DND-41 (cell line): ENCODE results near the gene NDUFA13.
A peak's percentile ranks its signal among the peaks of the same experiment; 100 is the strongest.

Experiments used
- ATAC-seq: fragments of 200-7000 bp; cut with Tn5 transposase; 3 replicates; pipeline ENCODE4 v1.9.1; 2021; ENCODE audit warnings: low read depth; ENCODE audit not compliant: insufficient read depth
- DNase-seq: peaks from one replicate; pipeline ENCODE4 v3.0.0-alpha.2; 2020
- H2AFZ ChIP-seq: 2 replicates; pipeline ENCODE4 v1.6.0; 2012; ENCODE audit warnings: low read depth, low read length
- H3K27ac ChIP-seq: 2 replicates; pipeline ENCODE4 v1.5.1; 2012; ENCODE audit warnings: low read length, inconsistent platforms
- H3K27me3 ChIP-seq: fragments of 200-600 bp; sonication (generic); 2 replicates; pipeline ENCODE4 v1.6.0; 2012; ENCODE audit warnings: low read length, mild to moderate bottlenecking, inconsistent platforms; ENCODE audit not compliant: insufficient read depth, poor library complexity
- H3K36me3 ChIP-seq: 2 replicates; pipeline ENCODE4 v1.5.1; 2012; ENCODE audit warnings: low read length, inconsistent platforms; ENCODE audit not compliant: insufficient read depth
- H3K4me1 ChIP-seq: 2 replicates; pipeline ENCODE4 v1.5.1; 2012; ENCODE audit warnings: mild to moderate bottlenecking, low read length; ENCODE audit not compliant: insufficient read depth
- H3K4me2 ChIP-seq: 2 replicates; pipeline ENCODE4 v1.6.0; 2012; ENCODE audit warnings: mild to moderate bottlenecking, moderate library complexity, low read length, inconsistent platforms; ENCODE audit not compliant: insufficient read depth
- H3K4me3 ChIP-seq, 2 experiments: fragments of 200-600 bp in 1 of 2; shearing (Covaris generic) in 1 of 2; 2 replicates each; pipeline ENCODE4 v1.5.1; 2012 to 2016; ENCODE audit warnings: inconsistent platforms in 2 of 2, low read length in 2 of 2, mild to moderate bottlenecking in 2 of 2, low read depth in 1 of 2, moderate library complexity in 1 of 2
- H3K79me2 ChIP-seq: 2 replicates; pipeline ENCODE4 v1.6.0; 2012; ENCODE audit warnings: low read length, inconsistent platforms; ENCODE audit not compliant: insufficient read depth
- H3K9ac ChIP-seq: 2 replicates; pipeline ENCODE4 v1.6.0; 2012; ENCODE audit warnings: low read depth, mild to moderate bottlenecking, inconsistent platforms, low read length, moderate library complexity
- H3K9me3 ChIP-seq: 2 replicates; pipeline ENCODE4 v1.5.1; 2012; ENCODE audit warnings: low read length, moderate library complexity, mild to moderate bottlenecking, inconsistent platforms; ENCODE audit not compliant: insufficient read depth, severe bottlenecking
- H4K20me1 ChIP-seq: 2 replicates; pipeline ENCODE4 v1.6.0; 2012; ENCODE audit warnings: low read length; ENCODE audit not compliant: insufficient read depth
- CTCF ChIP-seq: IDR thresholded peaks from 2 replicates; pipeline ENCODE4 v1.5.1; 2012; ENCODE audit warnings: borderline replicate concordance, low read length, moderate library complexity, mild to moderate bottlenecking; ENCODE audit not compliant: poor library complexity, severe bottlenecking; ENCODE audit errors: extremely low read depth
- EZH2 ChIP-seq: IDR thresholded peaks from 3 replicates; pipeline ENCODE4 v1.6.1; 2012; ENCODE audit warnings: borderline replicate concordance, low read depth, mild to moderate bottlenecking, moderate library complexity, low read length, inconsistent platforms; ENCODE audit not compliant: severe bottlenecking

The NDUFA13 gene

DNA sequence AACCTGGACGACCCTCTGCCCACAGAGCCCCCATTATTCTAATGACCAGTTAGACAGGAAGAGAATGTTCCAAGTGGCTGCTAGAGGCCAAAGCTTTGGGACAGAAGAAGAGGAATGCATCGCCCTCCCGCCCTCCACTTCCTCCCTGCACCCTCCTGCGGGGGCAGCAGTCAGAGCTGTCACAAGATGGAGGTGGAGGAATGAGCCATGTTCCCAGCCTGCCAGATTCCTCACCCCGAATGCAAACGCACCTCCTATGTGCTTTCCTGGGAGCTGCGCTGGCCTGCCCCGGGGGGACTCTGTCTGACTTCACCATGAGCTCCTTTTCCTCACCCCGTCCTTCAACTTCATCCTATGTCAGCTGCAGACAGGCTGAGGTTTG is 14.4 kb downstream of the NDUFA13 start:
- Histone ChIP-seq H3K79me2 (peaks cover 5% of the 10 kb centered on the region), H3K4me3 (no peak overlapping the region), H3K4me2 (no peak overlapping the region), H3K4me1 (peaks cover 8% of the 10 kb centered on the region), H3K27ac (no peak overlapping the region; the same call in 1 of the 2 replicates), H3K9ac (no peak overlapping the region), H3K36me3 (peaks cover 45% of the 10 kb centered on the region), H2AFZ (no peak overlapping the region), H4K20me1 (peaks cover 35% of the 10 kb centered on the region), H3K9me3 (no peaks in the 10 kb centered on the region), H3K27me3 (no peaks in the 10 kb centered on the region)
- TF ChIP-seq EZH2 (no peak), CTCF (peak; percentile 40)
- DNase-seq (no peak), ATAC-seq (no peak)

DNA sequence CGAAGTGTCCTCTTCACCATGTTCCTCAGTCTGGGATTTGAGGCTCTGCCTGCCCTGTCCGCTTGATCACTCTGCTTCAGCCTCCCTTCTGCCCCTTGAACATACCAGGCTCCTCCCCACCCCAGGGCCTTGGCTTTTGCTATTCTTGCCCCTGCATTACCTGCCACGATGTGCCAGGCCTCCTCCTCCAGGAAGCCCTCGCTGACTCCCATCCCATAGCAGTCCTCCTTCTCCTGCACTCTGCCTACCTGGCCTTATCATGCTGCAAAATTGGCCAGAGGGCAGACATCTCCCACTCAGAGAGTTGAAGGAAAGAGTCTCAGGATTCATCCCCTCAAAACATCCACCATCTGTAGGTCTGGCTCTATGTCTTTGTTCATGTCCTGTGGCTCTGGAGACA is 14.9 kb downstream of the NDUFA13 start:
- Histone ChIP-seq H3K27ac (no peak overlapping the region), H3K9me3 (no peaks in the 10 kb centered on the region), H3K36me3 (peaks cover 40% of the 10 kb centered on the region), H3K27me3 (no peaks in the 10 kb centered on the region), H3K79me2 (peaks cover under 1% of the 10 kb centered on the region; the same call in 1 of the 2 replicates), H3K4me3 (no peak overlapping the region), H3K9ac (no peak overlapping the region), H3K4me1 (peaks cover 8% of the 10 kb centered on the region), H3K4me2 (no peak overlapping the region), H4K20me1 (peaks cover 30% of the 10 kb centered on the region), H2AFZ (no peak overlapping the region)
- TF ChIP-seq EZH2 (no peak), CTCF (no peak)
- DNase-seq (no peak), ATAC-seq (no peak)

GRCh38 chr19:19531951-19532805 is 16.2 kb downstream of the NDUFA13 start:
- Histone ChIP-seq H3K4me3 (no peak overlapping the region; a peak in 1 of 4 replicates), H3K79me2 (no peaks in the 10 kb centered on the region), H3K4me1 (peaks cover 8% of the 10 kb centered on the region), H2AFZ (no peak overlapping the region), H3K4me2 (peak overlapping the region; percentile 49), H4K20me1 (peaks cover 21% of the 10 kb centered on the region), H3K27me3 (no peaks in the 10 kb centered on the region), H3K27ac (no peak overlapping the region), H3K9me3 (no peaks in the 10 kb centered on the region), H3K36me3 (peaks cover 29% of the 10 kb centered on the region), H3K9ac (peak overlapping the region; percentile 18; the same call in 1 of the 2 replicates)
- ATAC-seq (peak; percentile 81), DNase-seq (peak; percentile 75)
- peak; percentile 96 for TF ChIP-seq CTCF
- TF ChIP-seq EZH2: no peak
